Uterus (tissue), 2 donors: ENCODE data around the gene ZNF329.

ENCODE experiments used
- POLR2A ChIP-seq, 2 donors: fragments of 450-650 bp; IDR thresholded peaks; one replicate each; pipeline ENCODE4 v1.6.1; 2016; ENCODE audit warnings: antibody characterized with exemption in 2 of 2, mild to moderate bottlenecking in 1 of 2, moderate library complexity in 1 of 2
- TF ChIP-seq, protein P1 (sequence below), 4 experiments: fragments of 200-600 bp in 2 of 4; fragments of 450-650 bp in 2 of 4; sonication (generic) in 2 of 4; IDR thresholded peaks; one replicate each; pipeline ENCODE4 v1.5.1; 2016 to 2019; ENCODE audit warnings: antibody characterized with exemption in 4 of 4, mild to moderate bottlenecking in 2 of 4, moderate library complexity in 1 of 4

DNA sequence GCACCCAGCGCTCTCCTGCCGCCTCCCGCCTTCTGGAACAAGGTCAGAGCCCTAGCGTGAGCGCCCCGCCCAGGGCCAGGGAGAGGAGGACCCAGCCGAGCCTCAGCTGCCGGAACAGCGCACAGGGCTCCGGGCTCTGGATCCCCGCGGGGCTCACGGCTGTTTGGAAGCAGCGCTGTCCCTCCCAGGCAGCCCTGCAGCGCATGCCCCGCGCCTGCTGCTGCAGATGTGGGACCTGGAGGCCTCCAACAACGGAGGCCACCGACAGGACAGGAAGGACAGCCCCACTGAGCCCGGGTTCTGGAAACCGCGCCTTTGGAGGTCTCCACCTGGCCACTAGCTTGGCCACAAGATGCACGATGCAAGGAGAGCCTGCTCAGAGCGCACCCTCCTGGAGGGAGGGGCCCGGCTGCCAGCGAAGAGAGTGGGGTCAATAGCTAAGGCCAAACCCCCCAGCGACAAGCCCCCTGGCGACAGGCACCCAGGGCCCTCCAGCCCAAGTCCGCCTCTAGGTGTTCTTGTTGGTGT lies 65.2 kb downstream of the ZNF329 start:
- TF ChIP-seq, protein P1, sequence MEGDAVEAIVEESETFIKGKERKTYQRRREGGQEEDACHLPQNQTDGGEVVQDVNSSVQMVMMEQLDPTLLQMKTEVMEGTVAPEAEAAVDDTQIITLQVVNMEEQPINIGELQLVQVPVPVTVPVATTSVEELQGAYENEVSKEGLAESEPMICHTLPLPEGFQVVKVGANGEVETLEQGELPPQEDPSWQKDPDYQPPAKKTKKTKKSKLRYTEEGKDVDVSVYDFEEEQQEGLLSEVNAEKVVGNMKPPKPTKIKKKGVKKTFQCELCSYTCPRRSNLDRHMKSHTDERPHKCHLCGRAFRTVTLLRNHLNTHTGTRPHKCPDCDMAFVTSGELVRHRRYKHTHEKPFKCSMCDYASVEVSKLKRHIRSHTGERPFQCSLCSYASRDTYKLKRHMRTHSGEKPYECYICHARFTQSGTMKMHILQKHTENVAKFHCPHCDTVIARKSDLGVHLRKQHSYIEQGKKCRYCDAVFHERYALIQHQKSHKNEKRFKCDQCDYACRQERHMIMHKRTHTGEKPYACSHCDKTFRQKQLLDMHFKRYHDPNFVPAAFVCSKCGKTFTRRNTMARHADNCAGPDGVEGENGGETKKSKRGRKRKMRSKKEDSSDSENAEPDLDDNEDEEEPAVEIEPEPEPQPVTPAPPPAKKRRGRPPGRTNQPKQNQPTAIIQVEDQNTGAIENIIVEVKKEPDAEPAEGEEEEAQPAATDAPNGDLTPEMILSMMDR (IDR thresholded peaks at IDR 0.05): no peak
- TF ChIP-seq POLR2A (IDR thresholded peaks at IDR 0.05): no peak
